H1 (cell line): ENCODE data around the gene CDYL. TPM values are rescaled to one million over a fixed set of nuclear protein-coding genes. Genes with fewer than 3 reads are reported as not detected.
"Not testable (repeated sequence)": the region's sequence is repeated elsewhere in the genome, so short reads cannot be mapped to it uniquely, and the experiment has no call there.

Experiments
- CTCF ChIA-PET: fragments of 300-600 bp; sonication (Branson Sonifier 250); formaldehyde crosslinking; loops from one replicate; lab custom pipeline; 2021; ENCODE audit not compliant: partially characterized antibody; lab: Charles Lee
- POLR2A ChIA-PET: fragments of 300-600 bp; sonication (Branson Sonifier 250); formaldehyde crosslinking; loops from one replicate; lab custom pipeline; 2021; ENCODE audit warnings: inconsistent platforms; ENCODE audit not compliant: partially characterized antibody; lab: Charles Lee
- DNase-seq, 2 experiments: peaks; one replicate each; pipeline versions ENCODE4 v3.0.0 to v3.0.0-alpha.2; 2010 to 2022; ENCODE audit warnings: low spot score in 2 of 2, low read depth in 1 of 2, mixed read lengths in 1 of 2
- FAIRE-seq: peaks from 2 replicates; lab custom pipeline; 2011; peaks lifted over from hg19 to GRCh38; lab: Jason Lieb, UNC
- H2AFZ ChIP-seq: 2 replicates; pipeline ENCODE4 v1.8.1; 2012; ENCODE audit warnings: low read length, inconsistent platforms
- H2AK5ac ChIP-seq: 2 replicates; pipeline ENCODE4 v1.6.1; 2013; ENCODE audit warnings: low read depth, low read length
- H2BK120ac ChIP-seq: replicated peaks from 2 replicates; pipeline ENCODE3; 2013; ENCODE audit warnings: low read depth, low read length, inconsistent platforms
- H2BK12ac ChIP-seq: 2 replicates; pipeline ENCODE4 v1.6.1; 2013; ENCODE audit warnings: low read depth, low read length
- H2BK15ac ChIP-seq: 2 replicates; pipeline ENCODE4 v1.6.1; 2013; ENCODE audit warnings: low read length
- H2BK20ac ChIP-seq: 2 replicates; pipeline ENCODE4 v1.6.1; 2013; ENCODE audit warnings: low read length
- H2BK5ac ChIP-seq: 2 replicates; pipeline ENCODE4 v1.6.1; 2013; ENCODE audit warnings: low read depth, low read length
- H3K14ac ChIP-seq: 2 replicates; pipeline ENCODE4 v1.6.1; 2013; ENCODE audit warnings: inconsistent platforms; ENCODE audit not compliant: insufficient read length
- H3K18ac ChIP-seq: 2 replicates; pipeline ENCODE4 v1.6.1; 2013; ENCODE audit warnings: low read length; ENCODE audit errors: extremely low read depth
- H3K23ac ChIP-seq: 2 replicates; pipeline ENCODE4 v1.6.1; 2013; ENCODE audit warnings: inconsistent platforms; ENCODE audit not compliant: insufficient read length
- H3K23me2 ChIP-seq: 2 replicates; pipeline ENCODE4 v1.6.1; 2013; ENCODE audit warnings: low read depth, low read length
- H3K27ac ChIP-seq: 2 replicates; pipeline ENCODE4 v1.6.1; 2011; ENCODE audit warnings: low read depth, low read length, inconsistent platforms
- H3K27me3 ChIP-seq, 4 experiments: replicated peaks in 1 of 4; 1 replicate in 1 of 4; 2 replicates in 3 of 4; pipeline versions ENCODE4 v1.6.1 to v1.8.1; 2011 to 2013; ENCODE audit warnings: low read length in 3 of 4, mild to moderate bottlenecking in 3 of 4, inconsistent platforms in 2 of 4, mixed read lengths in 2 of 4, moderate library complexity in 1 of 4; ENCODE audit not compliant: control insufficient read depth in 3 of 4, insufficient read depth in 3 of 4; ENCODE audit errors: extremely low read depth in 1 of 4
- H3K36me3 ChIP-seq, 4 experiments: 2 replicates each; pipeline versions ENCODE4 v1.6.1 to v1.8.1; 2011 to 2013; ENCODE audit warnings: mild to moderate bottlenecking in 4 of 4, low read length in 3 of 4, moderate library complexity in 2 of 4, control low read depth in 1 of 4, inconsistent platforms in 1 of 4; ENCODE audit not compliant: insufficient read depth in 4 of 4, control insufficient read depth in 2 of 4
- H3K4ac ChIP-seq: replicated peaks from 2 replicates; pipeline ENCODE3; 2013; ENCODE audit warnings: low read length, low read depth, mixed read lengths, inconsistent platforms; ENCODE audit not compliant: insufficient read length
- H3K4me1 ChIP-seq, 4 experiments: replicated peaks in 1 of 4; 1 replicate in 1 of 4; 2 replicates in 3 of 4; pipeline versions ENCODE4 v1.6.1 to v1.8.1; 2011 to 2013; ENCODE audit warnings: low read length in 3 of 4, inconsistent platforms in 2 of 4, mixed read lengths in 1 of 4; ENCODE audit not compliant: insufficient read depth in 4 of 4, control insufficient read depth in 3 of 4
- H3K4me2 ChIP-seq, 2 experiments: 2 replicates each; pipeline versions ENCODE4 v1.6.1 to v1.8.1; 2011 to 2013; ENCODE audit warnings: low read depth in 2 of 2, low read length in 2 of 2, control low read depth in 1 of 2, inconsistent platforms in 1 of 2, mild to moderate bottlenecking in 1 of 2; ENCODE audit not compliant: insufficient read depth in 1 of 2
- H3K4me3 ChIP-seq, 4 experiments: fragments of 200-600, 300-600 bp in 1 of 4; sonication (generic), shearing (Covaris generic), sonication (Bioruptor Twin) in 1 of 4; 2 replicates each; pipeline versions ENCODE4 v1.5.1 to v1.8.1; 2011 to 2016; ENCODE audit warnings: low read length in 4 of 4, low read depth in 3 of 4, control low read depth in 2 of 4, inconsistent platforms in 2 of 4, mild to moderate bottlenecking in 2 of 4, mixed read lengths in 1 of 4, moderate library complexity in 1 of 4; ENCODE audit not compliant: insufficient read depth in 2 of 4; ENCODE audit errors: extremely low read depth in 1 of 4
- H3K56ac ChIP-seq: replicated peaks from 2 replicates; pipeline ENCODE3; 2013; ENCODE audit warnings: low read depth, mild to moderate bottlenecking, mixed read lengths, low read length, inconsistent platforms; ENCODE audit not compliant: insufficient read length
- H3K79me1 ChIP-seq: 2 replicates; pipeline ENCODE4 v1.6.1; 2013; ENCODE audit warnings: low read depth, low read length, control low read depth
- H3K79me2 ChIP-seq, 2 experiments: 2 replicates each; pipeline versions ENCODE4 v1.6.1 to v1.8.1; 2012 to 2013; ENCODE audit warnings: low read length in 2 of 2, mild to moderate bottlenecking in 2 of 2, inconsistent platforms in 1 of 2; ENCODE audit not compliant: insufficient read depth in 2 of 2, control insufficient read depth in 1 of 2
- H3K9ac ChIP-seq, 4 experiments: replicated peaks in 1 of 4; 1 replicate in 1 of 4; 2 replicates in 3 of 4; pipeline versions ENCODE4 v1.6.1 to v1.8.1; 2011 to 2013; ENCODE audit warnings: low read depth in 3 of 4, low read length in 3 of 4, control low read depth in 2 of 4, mild to moderate bottlenecking in 2 of 4, moderate library complexity in 2 of 4, inconsistent platforms in 1 of 4; ENCODE audit errors: extremely low read depth in 1 of 4
- H3K9me3 ChIP-seq, 2 experiments: 2 replicates each; pipeline versions ENCODE4 v1.6.1 to v1.8.1; 2012 to 2013; ENCODE audit warnings: mild to moderate bottlenecking in 2 of 2, moderate library complexity in 2 of 2, control low read depth in 1 of 2, inconsistent platforms in 1 of 2, low read depth in 1 of 2, low read length in 1 of 2, mixed read lengths in 1 of 2; ENCODE audit not compliant: insufficient read depth in 2 of 2
- H4K20me1 ChIP-seq, 2 experiments: replicated peaks in 1 of 2; 2 replicates each; pipeline versions ENCODE3 to v1.8.1; 2011 to 2013; ENCODE audit warnings: inconsistent platforms in 2 of 2, low read length in 2 of 2, mild to moderate bottlenecking in 1 of 2; ENCODE audit not compliant: insufficient read depth in 2 of 2, control insufficient read depth in 1 of 2
- H4K5ac ChIP-seq: 2 replicates; pipeline ENCODE4 v1.6.1; 2013; ENCODE audit warnings: low read length, low read depth, mixed read lengths, inconsistent platforms; ENCODE audit not compliant: insufficient read length
- H4K8ac ChIP-seq: 2 replicates; pipeline ENCODE4 v1.8.0; 2013; ENCODE audit warnings: mild to moderate bottlenecking, moderate library complexity, low read length, inconsistent platforms; ENCODE audit not compliant: insufficient read depth; ENCODE audit errors: extremely low read depth
- H4K91ac ChIP-seq: replicated peaks from 2 replicates; pipeline ENCODE3; 2013; ENCODE audit warnings: low read length, mixed read lengths, inconsistent platforms; ENCODE audit not compliant: insufficient read length
- WGBS, 2 experiments: shearing (Covaris generic) in 1 of 2; methylation state at CpG; one replicate each; pipeline versions ENCODE4 v1.1.6 to v1.1.7; 2013 to 2015; ENCODE audit warnings: low lambda C conversion rate in 2 of 2, mixed read lengths in 2 of 2, inconsistent platforms in 1 of 2, low coverage in 1 of 2, missing lambda C conversion rate in 1 of 2; ENCODE audit not compliant: insufficient replicate concordance in 2 of 2, insufficient coverage in 1 of 2, insufficient read length in 1 of 2; ENCODE audit errors: extremely low coverage in 1 of 2, missing lambda C conversion rate in 1 of 2; 5-methylcytosine and 5-hydroxymethylcytosine counted together
- polyA plus RNA-seq, 7 experiments: library from polyadenylated mRNA; depleted of rRNA in 3 of 7; stranded (reverse) in 5 of 7; unstranded in 2 of 7; fragments of >200 nt in 5 of 7; fragments of 200-250 nt in 2 of 7; gene quantifications; 1 replicate in 5 of 7; 2 replicates in 1 of 7; 4 replicates in 1 of 7; pipeline versions ENCODE4 v1.2.1 to v1.2.3, GENCODE V29; 2011 to 2013; ENCODE audit warnings: missing spikeins in 2 of 7, mixed read lengths in 2 of 7
- total RNA-seq: library from RNA; stranded (reverse); fragmentation: NEBNext Ultra II Directional; extraction: Animal tissue kit (Norgen Biotek cat#: 25700); gene quantifications from 2 replicates; pipeline ENCODE4 v1.2.1, GENCODE V29; 2021

Gene CDYL
- total and polyA plus RNA-seq, 2 of the 8 experiments (the other 6 are each of a cell fraction or from before 2014, with no cell fraction given) = 56.4 to 119 TPM

DNA sequence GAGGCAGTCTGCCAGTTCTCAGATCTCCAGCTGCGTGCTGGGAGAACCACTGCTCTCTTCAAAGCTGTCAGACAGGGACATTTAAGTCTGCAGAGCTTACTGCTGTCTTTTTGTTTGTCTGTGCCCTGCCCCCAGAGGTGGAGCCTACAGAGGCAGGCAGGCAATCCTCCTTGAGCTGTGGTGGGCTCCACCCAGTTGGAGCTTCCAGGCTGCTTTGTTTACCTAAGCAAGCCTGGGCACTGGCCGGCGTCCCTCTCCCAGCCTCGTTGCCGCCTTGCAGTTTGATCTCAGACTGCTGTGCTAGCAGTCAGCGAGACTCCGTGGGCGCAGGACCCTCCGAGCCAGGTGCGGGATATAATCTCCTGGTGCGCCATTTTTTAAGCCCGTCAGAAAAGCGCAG is 59.3 kb downstream of the CDYL start:
- H3K79me1 ChIP-seq, H2AK5ac ChIP-seq, H4K5ac ChIP-seq, H3K23me2 ChIP-seq, H3K4ac ChIP-seq, H2BK15ac ChIP-seq, H3K36me3 ChIP-seq, H3K4me1 ChIP-seq, H3K18ac ChIP-seq, POLR2A ChIA-PET, H3K27me3 ChIP-seq, FAIRE-seq, H4K8ac ChIP-seq, H3K4me3 ChIP-seq, H2BK12ac ChIP-seq, DNase-seq, H3K27ac ChIP-seq, H2AFZ ChIP-seq, H3K56ac ChIP-seq, H4K91ac ChIP-seq, H3K14ac ChIP-seq, H2BK120ac ChIP-seq, H3K23ac ChIP-seq, H4K20me1 ChIP-seq, H2BK20ac ChIP-seq, H2BK5ac ChIP-seq, H3K4me2 ChIP-seq, H3K9ac ChIP-seq: not testable (repeated sequence)
- peaks cover 9 to 11% of the 10 kb centered on the region in 2 experiments; a peak in 2 of 4 replicates for H3K9me3 ChIP-seq
- CTCF ChIA-PET = interaction anchor here (0.7 kb wide), 1 partner anchor 10 kb away, joined by 3 read pairs; no protein-coding TSS in a partner anchor
- peaks cover 7 to 60% of the 10 kb centered on the region in 2 experiments for H3K79me2 ChIP-seq
- WGBS, 2 experiments = 83% methylated on average over 6 of the region's 13 CpGs; no CpG with 5 or more reads in 1 of the 2 experiments
